ENCODE results near the gene GSG1L2. TPM values are rescaled to one million over a fixed set of nuclear protein-coding genes. Genes with fewer than 3 reads are reported as not detected.
"Not testable (repeated sequence)": the region's sequence is repeated elsewhere in the genome, so short reads cannot be mapped to it uniquely, and the experiment has no call there.

GSG1L2 gene
- total and polyA plus RNA-seq, 5 experiments from 2014 or later, result not detected

GRCh38 chr17:9798724-9799123 lies 23.2 kb downstream of the GSG1L2 start:
- no peak for ATAC-seq
- Mint-ChIP-seq H3K27me3 (peaks cover 7 to 47% (median 36%) of the 10 kb centered on the region in 5 donors), H3K36me3 (no peaks in the 10 kb centered on the region), H3K27ac (no peak overlapping the region), H3K9me3 (peaks cover 0 to 3% (median 0%) of the 10 kb centered on the region in 9 donors), H3K4me3 (no peak overlapping the region), H3K4me1 (no peaks in the 10 kb centered on the region)
- POLR2A ChIA-PET, result no interaction called here
- no peak for DNase-seq

DNA sequence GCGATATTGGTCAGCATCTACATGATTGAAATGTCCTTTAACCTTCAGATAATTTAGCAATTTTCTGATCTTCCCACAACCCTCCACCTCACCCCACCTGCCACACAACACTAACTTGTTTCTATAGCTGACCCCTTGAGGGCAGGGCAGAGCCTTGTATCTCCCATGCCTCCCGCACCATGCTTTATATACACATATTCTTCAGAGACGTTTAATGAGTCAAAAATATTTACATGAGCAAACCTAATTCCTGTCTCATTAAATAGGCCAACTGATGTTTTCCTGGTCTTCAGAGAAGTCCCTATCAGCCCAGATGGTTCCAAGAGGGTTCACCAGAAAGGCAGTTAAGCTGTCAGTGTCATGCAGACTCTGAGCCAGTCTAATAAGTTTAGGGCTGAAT lies 23.9 kb downstream of the GSG1L2 start:
- H3K4me1 Mint-ChIP-seq, result no peaks in the 10 kb centered on the region
- no peak for ATAC-seq
- no peak overlapping the region for H3K4me3 Mint-ChIP-seq
- H3K9me3 Mint-ChIP-seq, result peaks cover 0 to 2% (median 0%) of the 10 kb centered on the region in 9 donors
- H3K27me3 Mint-ChIP-seq, result peaks cover 7 to 46% (median 31%) of the 10 kb centered on the region in 5 donors
- POLR2A ChIA-PET, result no interaction called here
- H3K36me3 Mint-ChIP-seq, result no peaks in the 10 kb centered on the region
- DNase-seq, result no peak
- no peak overlapping the region for H3K27ac Mint-ChIP-seq

GRCh38 chr17:9792181-9792840 lies 29.6 kb downstream of the GSG1L2 start:
- DNase-seq (no peak), ATAC-seq (no peak)
- Mint-ChIP-seq H3K9me3 (no peaks in the 10 kb centered on the region), H3K36me3 (no peaks in the 10 kb centered on the region), H3K27me3 (peaks cover 4 to 16% (median 11%) of the 10 kb centered on the region in 5 donors), H3K4me1 (no peaks in the 10 kb centered on the region), H3K4me3 (no peak overlapping the region), H3K27ac (no peak overlapping the region)
- POLR2A ChIA-PET, result no interaction called here

- POLR2A ChIA-PET, result no interaction called here
- no peak within 1 kb of the TSS for H3K4me3 Mint-ChIP-seq
- no peaks in the 10 kb centered on the region for H3K36me3 Mint-ChIP-seq
- H3K9me3 Mint-ChIP-seq, result no peaks in the 10 kb centered on the region
- H3K4me1 Mint-ChIP-seq, result no peaks in the 10 kb centered on the region
- H3K27ac Mint-ChIP-seq, result no peak within 1 kb of the TSS
- DNase-seq (no peak), ATAC-seq (no peak)
- peaks cover 2 to 9% (median 5%) of the 10 kb centered on the region in 5 donors for H3K27me3 Mint-ChIP-seq
Observed at GRCh38 chr17:9790889-9791876, 30.7 kb downstream of the GSG1L2 start, which contains the start of gene DHRS7C. Gene DHRS7C, minus strand, starts transcription at chr17:9791592. Its CDS starts 308 bp downstream, at chr17:9791284.

GRCh38 chr17:9790316-9790715 lies 31.6 kb downstream of the GSG1L2 start:
- peaks cover 0 to 6% (median 4%) of the 10 kb centered on the region in 5 donors for H3K27me3 Mint-ChIP-seq
- ATAC-seq, result no peak
- no peaks in the 10 kb centered on the region for H3K36me3 Mint-ChIP-seq
- POLR2A ChIA-PET, result no interaction called here
- H3K27ac Mint-ChIP-seq, result no peak overlapping the region
- no peak overlapping the region for H3K4me3 Mint-ChIP-seq
- H3K4me1 Mint-ChIP-seq, result no peaks in the 10 kb centered on the region
- DNase-seq, result no peak
- H3K9me3 Mint-ChIP-seq, result no peaks in the 10 kb centered on the region

DNA sequence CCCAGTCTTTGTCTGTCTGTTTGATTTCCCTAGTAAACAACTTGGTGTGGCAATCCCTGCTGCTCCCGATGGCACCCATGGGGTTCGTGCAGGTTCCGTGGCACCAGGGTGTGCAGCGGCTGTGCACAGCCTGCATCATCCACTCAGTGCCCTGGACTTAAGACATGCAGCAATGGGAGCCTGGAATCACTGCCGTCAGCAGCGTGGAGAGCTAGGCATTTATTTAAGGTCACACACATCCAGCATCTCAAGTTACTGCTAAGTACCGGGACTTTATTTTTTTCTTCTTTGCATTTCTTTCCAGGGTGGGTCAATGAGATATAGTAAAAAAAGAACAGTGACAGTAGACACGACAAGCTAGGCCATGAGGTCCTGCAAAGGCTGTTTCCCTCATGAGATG lies 33.3 kb downstream of the GSG1L2 start:
- POLR2A ChIA-PET, result no interaction called here
- Mint-ChIP-seq H3K27me3 (peaks cover 0 to 6% (median 2%) of the 10 kb centered on the region in 5 donors), H3K4me3 (no peak overlapping the region), H3K9me3 (peaks cover 0 to 2% (median 0%) of the 10 kb centered on the region in 9 donors), H3K36me3 (no peaks in the 10 kb centered on the region), H3K27ac (no peak overlapping the region), H3K4me1 (no peaks in the 10 kb centered on the region)
- ATAC-seq (no peak), DNase-seq (no peak)

DNA sequence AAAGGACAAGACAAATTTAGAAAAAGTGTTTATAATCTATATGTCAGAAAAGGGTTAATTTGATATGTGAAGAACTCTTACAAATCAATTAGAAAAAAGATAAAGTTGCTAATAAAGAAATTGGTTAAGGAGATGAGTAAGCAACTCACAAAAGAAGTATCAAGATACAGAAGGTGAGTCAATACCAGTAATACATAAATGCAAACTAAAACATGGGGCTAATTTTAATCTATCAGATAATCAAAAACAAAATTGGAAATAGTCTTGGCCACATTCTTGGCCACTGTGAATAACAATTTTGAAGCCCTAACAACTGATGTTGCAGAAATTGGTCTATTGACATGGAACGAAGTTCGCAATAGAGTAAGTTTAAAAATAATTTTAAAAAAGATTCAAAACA lies 37.3 kb downstream of the GSG1L2 start:
- no peak for ATAC-seq
- H3K4me3 Mint-ChIP-seq, result no peak overlapping the region
- no peak overlapping the region for H3K27ac Mint-ChIP-seq
- no peaks in the 10 kb centered on the region for H3K36me3 Mint-ChIP-seq
- POLR2A ChIA-PET, result no interaction called here
- H3K9me3 Mint-ChIP-seq, result peaks cover 0 to 4% (median 0%) of the 10 kb centered on the region in 9 donors
- peaks cover 8 to 18% (median 10%) of the 10 kb centered on the region in 5 donors for H3K27me3 Mint-ChIP-seq
- DNase-seq, result no peak
- H3K4me1 Mint-ChIP-seq, result no peaks in the 10 kb centered on the region

- H3K27ac Mint-ChIP-seq, H3K9me3 Mint-ChIP-seq, H3K4me3 Mint-ChIP-seq, H3K36me3 Mint-ChIP-seq, DNase-seq, ATAC-seq, POLR2A ChIA-PET, H3K4me1 Mint-ChIP-seq: not testable (repeated sequence)
- peaks cover 6 to 18% (median 14%) of the 10 kb centered on the region in 5 donors for H3K27me3 Mint-ChIP-seq
Observed at GRCh38 chr17:9783465-9783864, 38.4 kb downstream of the GSG1L2 start.

DNA sequence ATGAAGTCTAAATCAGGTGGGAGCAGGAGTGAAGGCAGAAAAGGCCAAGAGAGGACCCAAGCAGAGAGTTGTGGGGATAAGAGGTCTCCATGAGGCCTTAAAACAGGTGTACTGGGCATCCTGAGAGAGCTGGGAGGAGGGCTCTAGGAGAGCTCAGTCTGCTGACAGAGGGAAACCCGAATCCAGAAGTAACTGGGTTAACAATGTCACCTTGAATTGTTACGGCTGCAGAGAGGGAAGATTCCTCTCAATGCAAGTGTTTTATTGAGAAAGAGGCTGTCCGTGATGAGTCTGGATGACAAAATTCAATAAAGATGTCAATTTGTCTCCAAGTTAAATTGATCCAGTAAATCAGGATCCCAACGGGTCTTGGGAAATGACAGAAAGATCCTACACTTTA lies 38.8 kb downstream of the GSG1L2 start:
- H3K4me3 Mint-ChIP-seq, result no peak overlapping the region
- ATAC-seq (no peak), DNase-seq (no peak)
- POLR2A ChIA-PET, result no interaction called here
- H3K27me3 Mint-ChIP-seq, result peaks cover 6 to 18% (median 14%) of the 10 kb centered on the region in 5 donors
- no peaks in the 10 kb centered on the region for H3K4me1 Mint-ChIP-seq
- H3K36me3 Mint-ChIP-seq, result no peaks in the 10 kb centered on the region
- H3K27ac Mint-ChIP-seq, result peak overlapping the region in 1 of 10 donors; percentile 31
- peaks cover 0 to 4% (median 0%) of the 10 kb centered on the region in 9 donors for H3K9me3 Mint-ChIP-seq

DNA sequence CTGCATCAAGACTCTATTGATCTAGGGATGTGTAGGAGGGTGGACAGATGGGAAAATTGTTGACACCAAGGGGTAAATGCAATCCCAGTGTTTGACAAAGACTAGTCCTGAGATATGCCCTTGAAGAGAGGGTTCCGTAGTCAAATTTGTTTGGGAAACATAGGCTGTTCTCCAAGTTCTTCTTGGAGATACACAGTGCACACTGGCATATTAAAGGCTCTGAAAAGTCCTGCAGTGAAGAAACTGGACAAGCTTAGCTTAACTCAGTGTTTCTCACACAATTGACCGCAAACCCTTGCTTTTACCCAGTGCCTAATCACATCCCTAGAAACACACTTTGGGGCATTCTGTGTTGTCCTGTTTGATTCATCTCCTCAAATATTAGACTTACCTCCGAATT lies 41.3 kb downstream of the GSG1L2 start:
- Mint-ChIP-seq H3K27me3 (peaks cover 6 to 41% (median 22%) of the 10 kb centered on the region in 5 donors), H3K27ac (no peak overlapping the region), H3K4me3 (no peak overlapping the region), H3K4me1 (no peaks in the 10 kb centered on the region), H3K9me3 (peaks cover 0 to 9% (median 0%) of the 10 kb centered on the region in 9 donors), H3K36me3 (no peaks in the 10 kb centered on the region)
- POLR2A ChIA-PET, result no interaction called here
- DNase-seq (no peak), ATAC-seq (no peak)

- H3K4me1 Mint-ChIP-seq, result no peaks in the 10 kb centered on the region
- H3K36me3 Mint-ChIP-seq, result no peaks in the 10 kb centered on the region
- POLR2A ChIA-PET, result no interaction called here
- H3K27ac Mint-ChIP-seq, result no peak overlapping the region
- H3K27me3 Mint-ChIP-seq, result peaks cover 3 to 31% (median 15%) of the 10 kb centered on the region in 5 donors
- DNase-seq (no peak), ATAC-seq (no peak)
- peaks cover 0 to 7% (median 0%) of the 10 kb centered on the region in 9 donors for H3K9me3 Mint-ChIP-seq
- H3K4me3 Mint-ChIP-seq, result no peak overlapping the region
Observed at GRCh38 chr17:9776911-9777310, 45.0 kb downstream of the GSG1L2 start.

DNA sequence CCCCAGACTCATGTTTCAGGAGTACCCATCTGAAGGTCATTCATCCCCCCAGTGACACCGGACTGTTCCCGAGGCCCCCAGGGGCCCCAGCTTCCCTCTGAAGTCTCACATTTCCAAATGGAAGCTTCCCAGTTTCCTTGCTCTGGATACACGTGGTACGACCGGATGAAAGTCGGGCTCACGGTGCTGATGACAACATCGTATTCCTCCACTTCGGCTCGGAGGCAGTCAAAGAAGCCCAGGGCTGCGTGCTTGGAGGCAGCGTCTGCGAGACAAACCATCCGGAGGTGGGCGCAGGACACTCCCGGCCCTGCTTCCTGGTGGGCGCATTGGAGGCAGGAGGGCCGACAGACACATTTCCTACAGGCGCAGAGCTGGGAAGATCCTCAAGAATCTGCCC lies 49.2 kb downstream of the GSG1L2 start:
- Mint-ChIP-seq H3K36me3 (no peaks in the 10 kb centered on the region), H3K27ac (no peak overlapping the region), H3K4me3 (no peak overlapping the region), H3K4me1 (no peaks in the 10 kb centered on the region), H3K27me3 (peaks cover 2 to 26% (median 12%) of the 10 kb centered on the region in 5 donors), H3K9me3 (peaks cover 0 to 7% (median 0%) of the 10 kb centered on the region in 9 donors)
- no peak for DNase-seq
- POLR2A ChIA-PET, result no interaction called here
- ATAC-seq, result no peak

DNA sequence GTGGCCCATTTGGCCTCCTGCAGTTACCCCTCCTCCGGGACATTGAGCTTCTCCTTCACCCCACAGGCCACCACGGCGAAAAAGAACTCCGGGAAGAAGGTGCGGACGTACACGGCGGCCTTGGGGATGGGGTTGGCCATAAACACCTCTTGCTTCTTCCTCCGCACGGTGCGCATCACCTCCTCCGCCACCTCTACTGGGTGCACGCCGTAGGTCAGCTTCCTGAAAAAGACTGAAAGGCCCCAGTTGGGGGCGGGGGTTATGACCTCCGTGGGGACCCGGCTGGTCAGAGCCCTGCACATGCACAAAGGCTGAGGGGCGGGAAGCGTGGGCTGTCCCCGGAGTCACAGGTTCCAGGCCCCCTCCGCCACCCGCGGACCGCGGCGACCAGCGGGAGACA lies 50.4 kb downstream of the GSG1L2 start:
- H3K36me3 Mint-ChIP-seq, result no peaks in the 10 kb centered on the region
- POLR2A ChIA-PET, result no interaction called here
- peaks cover 0 to 26% (median 11%) of the 10 kb centered on the region in 5 donors for H3K27me3 Mint-ChIP-seq
- peaks cover 0 to 7% (median 0%) of the 10 kb centered on the region in 9 donors for H3K9me3 Mint-ChIP-seq
- no peaks in the 10 kb centered on the region for H3K4me1 Mint-ChIP-seq
- no peak overlapping the region for H3K27ac Mint-ChIP-seq
- ATAC-seq (no peak), DNase-seq (no peak)
- H3K4me3 Mint-ChIP-seq, result no peak overlapping the region

All from naive thymus-derived CD8-positive, alpha-beta T cell (primary cell).